SK-N-MC (cell line): Measurements from ENCODE around the gene LRRN2.

Source experiments
- EZH2 ChIP-seq: fragments of 200-600 bp; sonication (generic); IDR thresholded peaks from one replicate; pipeline ENCODE4 v1.6.1; 2017; ENCODE audit warnings: antibody characterized with exemption
- POLR2AphosphoS5 ChIP-seq: IDR thresholded peaks from 2 replicates; pipeline ENCODE4 v1.6.1; 2012; ENCODE audit warnings: mild to moderate bottlenecking, low read depth, low read length, borderline replicate concordance

- TF ChIP-seq EZH2: no peak
- no peak for TF ChIP-seq POLR2AphosphoS5
These were observed 106.5 kb downstream of the LRRN2 start for GRCh38 chr1:204578867-204579664.
